HL-60 (cell line): ENCODE measurements around the gene VTN.

ENCODE experiments used
- DNase-seq, 2 experiments: peaks; one replicate each; pipeline ENCODE4 v3.0.0-alpha.2; 2010 to 2020; ENCODE audit warnings: low read depth in 1 of 2, low spot score in 1 of 2
- H3K27ac ChIP-seq: fragments of 250-450 bp; sonication (Bioruptor Pico); replicated peaks from 2 replicates; pipeline ENCODE4 v1.5.1; 2020; ENCODE audit warnings: mild to moderate bottlenecking, moderate library complexity
- H3K27me3 ChIP-seq: fragments of 250-450 bp; sonication (Bioruptor Pico); 2 replicates; pipeline ENCODE4 v1.5.1; 2021; ENCODE audit warnings: mild to moderate bottlenecking, moderate library complexity; ENCODE audit not compliant: insufficient read depth, poor library complexity, severe bottlenecking
- H3K4me3 ChIP-seq: replicated peaks from 2 replicates; pipeline ENCODE4 v1.5.1; 2011; ENCODE audit warnings: mild to moderate bottlenecking, control low read depth, low read length; ENCODE audit not compliant: insufficient read depth
- CTCF ChIP-seq: IDR thresholded peaks from one replicate; pipeline ENCODE4 v1.5.1; 2011; ENCODE audit warnings: low read length, control low read depth, inconsistent platforms; ENCODE audit not compliant: insufficient read depth
- GABPA ChIP-seq: IDR thresholded peaks from 2 replicates; pipeline ENCODE4 v1.6.1; 2012; ENCODE audit warnings: low read depth
- POLR2AphosphoS5 ChIP-seq: IDR thresholded peaks from 2 replicates; pipeline ENCODE4 v1.6.1; 2012; ENCODE audit warnings: low read depth
- SPI1 ChIP-seq: IDR thresholded peaks from 2 replicates; pipeline ENCODE4 v1.6.1; 2012; ENCODE audit warnings: low read depth, mild to moderate bottlenecking, borderline replicate concordance
- TF ChIP-seq, protein P1 (sequence below): IDR thresholded peaks from 2 replicates; pipeline ENCODE4 v1.6.1; 2012; ENCODE audit warnings: low read depth; ENCODE audit not compliant: insufficient replicate concordance

VTN gene

DNA sequence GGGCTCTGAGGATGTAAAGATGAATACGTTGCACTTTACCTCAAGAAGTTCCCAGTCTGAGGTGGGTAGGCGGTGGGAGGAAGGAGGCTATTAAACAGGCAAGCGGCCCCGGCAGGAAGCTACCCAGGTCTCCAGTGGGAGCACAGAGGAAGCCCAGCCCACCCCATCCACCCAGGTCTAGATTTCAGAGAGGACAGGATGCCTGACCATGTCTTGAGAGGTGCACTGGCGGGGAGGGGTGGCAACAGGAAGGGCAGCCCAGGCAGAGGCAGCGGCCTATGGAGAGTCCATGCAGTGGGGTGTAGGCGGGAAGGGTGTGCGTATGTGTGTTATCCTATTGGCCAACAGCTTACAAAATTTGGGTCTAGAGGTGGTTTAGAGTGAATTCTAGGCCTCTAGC is 15.3 kb upstream of the VTN start:
- DNase-seq = no peak
- Histone ChIP-seq H3K27me3 (peaks cover 18% of the 10 kb centered on the region), H3K27ac (no peak overlapping the region), H3K4me3 (no peak overlapping the region)
- TF ChIP-seq CTCF (no peak), SPI1 (no peak), GABPA (no peak), POLR2AphosphoS5 (no peak)
- TF ChIP-seq, protein P1, sequence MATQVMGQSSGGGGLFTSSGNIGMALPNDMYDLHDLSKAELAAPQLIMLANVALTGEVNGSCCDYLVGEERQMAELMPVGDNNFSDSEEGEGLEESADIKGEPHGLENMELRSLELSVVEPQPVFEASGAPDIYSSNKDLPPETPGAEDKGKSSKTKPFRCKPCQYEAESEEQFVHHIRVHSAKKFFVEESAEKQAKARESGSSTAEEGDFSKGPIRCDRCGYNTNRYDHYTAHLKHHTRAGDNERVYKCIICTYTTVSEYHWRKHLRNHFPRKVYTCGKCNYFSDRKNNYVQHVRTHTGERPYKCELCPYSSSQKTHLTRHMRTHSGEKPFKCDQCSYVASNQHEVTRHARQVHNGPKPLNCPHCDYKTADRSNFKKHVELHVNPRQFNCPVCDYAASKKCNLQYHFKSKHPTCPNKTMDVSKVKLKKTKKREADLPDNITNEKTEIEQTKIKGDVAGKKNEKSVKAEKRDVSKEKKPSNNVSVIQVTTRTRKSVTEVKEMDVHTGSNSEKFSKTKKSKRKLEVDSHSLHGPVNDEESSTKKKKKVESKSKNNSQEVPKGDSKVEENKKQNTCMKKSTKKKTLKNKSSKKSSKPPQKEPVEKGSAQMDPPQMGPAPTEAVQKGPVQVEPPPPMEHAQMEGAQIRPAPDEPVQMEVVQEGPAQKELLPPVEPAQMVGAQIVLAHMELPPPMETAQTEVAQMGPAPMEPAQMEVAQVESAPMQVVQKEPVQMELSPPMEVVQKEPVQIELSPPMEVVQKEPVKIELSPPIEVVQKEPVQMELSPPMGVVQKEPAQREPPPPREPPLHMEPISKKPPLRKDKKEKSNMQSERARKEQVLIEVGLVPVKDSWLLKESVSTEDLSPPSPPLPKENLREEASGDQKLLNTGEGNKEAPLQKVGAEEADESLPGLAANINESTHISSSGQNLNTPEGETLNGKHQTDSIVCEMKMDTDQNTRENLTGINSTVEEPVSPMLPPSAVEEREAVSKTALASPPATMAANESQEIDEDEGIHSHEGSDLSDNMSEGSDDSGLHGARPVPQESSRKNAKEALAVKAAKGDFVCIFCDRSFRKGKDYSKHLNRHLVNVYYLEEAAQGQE = no peak

GRCh38 chr17:28385037-28385400 is 14.9 kb upstream of the VTN start:
- H3K27me3 ChIP-seq = peaks cover 20% of the 10 kb centered on the region
- no peak for TF ChIP-seq CTCF
- no peak for TF ChIP-seq POLR2AphosphoS5
- TF ChIP-seq SPI1 = no peak
- no peak for TF ChIP-seq GABPA
- TF ChIP-seq, protein P1 = no peak
- no peak overlapping the region for H3K27ac ChIP-seq
- DNase-seq = no peak
- no peak overlapping the region for H3K4me3 ChIP-seq

- TF ChIP-seq SPI1 (no peak), POLR2AphosphoS5 (no peak; the same call in 1 of the 2 replicates), GABPA (no peak), CTCF (no peak)
- TF ChIP-seq, protein P1 = no peak
- Histone ChIP-seq H3K27ac (no peak overlapping the region), H3K4me3 (peak overlapping the region; percentile 12), H3K27me3 (peaks cover 20% of the 10 kb centered on the region)
- DNase-seq = peak in 1 of 2 experiments; percentile 36
Observed at GRCh38 chr17:28384281-28385036, 14.4 kb upstream of the VTN start.
